Adrenal gland (tissue), 5 donors: ENCODE measurements around the gene PRSS50.

Source experiments
- POLR2A ChIP-seq, 2 donors: fragments of 450-650 bp; IDR thresholded peaks; one replicate each; pipeline ENCODE4 v1.6.1; 2017; ENCODE audit warnings: antibody characterized with exemption in 2 of 2, mild to moderate bottlenecking in 2 of 2, moderate library complexity in 1 of 2
- TF ChIP-seq, protein P1 (sequence below), 6 experiments: fragments of 450-650 bp in 4 of 6; fragments of 200-600 bp in 2 of 6; sonication (generic) in 1 of 6; IDR thresholded peaks; 1 replicate in 5 of 6; 2 replicates in 1 of 6; pipeline versions ENCODE4 v1.5.1 to v1.8.0; 2016 to 2021; ENCODE audit warnings: antibody characterized with exemption in 6 of 6, mild to moderate bottlenecking in 2 of 6, moderate library complexity in 1 of 6
- donor health status: DM: no; HTN: no; CAD: no.

DNA sequence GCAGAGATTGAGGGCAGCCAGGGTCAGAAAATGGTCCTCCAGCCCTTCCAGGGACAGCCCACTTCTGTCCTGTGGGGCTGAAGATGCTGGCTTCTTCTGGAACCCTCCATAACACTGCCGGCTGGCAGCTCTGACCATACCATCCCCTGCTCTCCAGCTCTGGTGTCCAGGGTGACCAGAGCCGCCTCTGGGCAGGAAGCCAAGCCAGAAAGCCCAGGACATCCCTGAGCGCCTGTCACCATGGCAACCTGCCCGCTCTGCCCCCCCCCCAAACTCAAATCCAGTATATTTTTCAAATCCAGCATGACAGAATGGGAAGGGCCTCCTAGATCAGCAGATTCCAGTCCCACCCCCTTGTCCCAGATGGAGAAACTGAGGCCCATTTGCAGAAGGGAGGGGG lies 16.9 kb downstream of the PRSS50 start:
- TF ChIP-seq, protein P1, sequence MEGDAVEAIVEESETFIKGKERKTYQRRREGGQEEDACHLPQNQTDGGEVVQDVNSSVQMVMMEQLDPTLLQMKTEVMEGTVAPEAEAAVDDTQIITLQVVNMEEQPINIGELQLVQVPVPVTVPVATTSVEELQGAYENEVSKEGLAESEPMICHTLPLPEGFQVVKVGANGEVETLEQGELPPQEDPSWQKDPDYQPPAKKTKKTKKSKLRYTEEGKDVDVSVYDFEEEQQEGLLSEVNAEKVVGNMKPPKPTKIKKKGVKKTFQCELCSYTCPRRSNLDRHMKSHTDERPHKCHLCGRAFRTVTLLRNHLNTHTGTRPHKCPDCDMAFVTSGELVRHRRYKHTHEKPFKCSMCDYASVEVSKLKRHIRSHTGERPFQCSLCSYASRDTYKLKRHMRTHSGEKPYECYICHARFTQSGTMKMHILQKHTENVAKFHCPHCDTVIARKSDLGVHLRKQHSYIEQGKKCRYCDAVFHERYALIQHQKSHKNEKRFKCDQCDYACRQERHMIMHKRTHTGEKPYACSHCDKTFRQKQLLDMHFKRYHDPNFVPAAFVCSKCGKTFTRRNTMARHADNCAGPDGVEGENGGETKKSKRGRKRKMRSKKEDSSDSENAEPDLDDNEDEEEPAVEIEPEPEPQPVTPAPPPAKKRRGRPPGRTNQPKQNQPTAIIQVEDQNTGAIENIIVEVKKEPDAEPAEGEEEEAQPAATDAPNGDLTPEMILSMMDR (IDR thresholded peaks at IDR 0.05), result no peak
- no peak for TF ChIP-seq POLR2A (IDR thresholded peaks at IDR 0.05)
